Placental epithelial cell (primary cell): ENCODE data around the gene TDRD15. TPM values are rescaled to one million over a fixed set of nuclear protein-coding genes. Genes with fewer than 3 reads are reported as not detected.

ENCODE experiments used
- total RNA-seq: library from RNA; depleted of rRNA; stranded (reverse); fragments of >200 nt; gene quantifications from 2 replicates; pipeline ENCODE4 v1.2.3, GENCODE V29; 2012

TDRD15 gene
- total RNA-seq, result not detected in 2 replicates

GRCh38 chr2:21123473-21124393 is at the start of gene TDRD15:
Gene TDRD15 (plus strand): TSS chr2:21123968. CDS start chr2:21137468, 13,500 bp downstream.

Other genes starting within 250 kb of the TDRD15 start
- 0.22 and 0.39 TPM in 2 replicates for gene APOB, start 79.9 kb upstream of the TDRD15 start, total RNA-seq